ENCODE data around the gene DTX1. TPM values are rescaled to one million over a fixed set of nuclear protein-coding genes. Genes with fewer than 3 reads are reported as not detected.

The DTX1 gene
- polyA plus RNA-seq, 3 donors, result 12.2 to 14.5 (median 13.6) TPM

- no peak for DNase-seq
These were observed 13.2 kb downstream of the DTX1 start for GRCh38 chr12:113069751-113070116.

- no peak for DNase-seq
These were observed 13.8 kb downstream of the DTX1 start for GRCh38 chr12:113070117-113070906.

DNA sequence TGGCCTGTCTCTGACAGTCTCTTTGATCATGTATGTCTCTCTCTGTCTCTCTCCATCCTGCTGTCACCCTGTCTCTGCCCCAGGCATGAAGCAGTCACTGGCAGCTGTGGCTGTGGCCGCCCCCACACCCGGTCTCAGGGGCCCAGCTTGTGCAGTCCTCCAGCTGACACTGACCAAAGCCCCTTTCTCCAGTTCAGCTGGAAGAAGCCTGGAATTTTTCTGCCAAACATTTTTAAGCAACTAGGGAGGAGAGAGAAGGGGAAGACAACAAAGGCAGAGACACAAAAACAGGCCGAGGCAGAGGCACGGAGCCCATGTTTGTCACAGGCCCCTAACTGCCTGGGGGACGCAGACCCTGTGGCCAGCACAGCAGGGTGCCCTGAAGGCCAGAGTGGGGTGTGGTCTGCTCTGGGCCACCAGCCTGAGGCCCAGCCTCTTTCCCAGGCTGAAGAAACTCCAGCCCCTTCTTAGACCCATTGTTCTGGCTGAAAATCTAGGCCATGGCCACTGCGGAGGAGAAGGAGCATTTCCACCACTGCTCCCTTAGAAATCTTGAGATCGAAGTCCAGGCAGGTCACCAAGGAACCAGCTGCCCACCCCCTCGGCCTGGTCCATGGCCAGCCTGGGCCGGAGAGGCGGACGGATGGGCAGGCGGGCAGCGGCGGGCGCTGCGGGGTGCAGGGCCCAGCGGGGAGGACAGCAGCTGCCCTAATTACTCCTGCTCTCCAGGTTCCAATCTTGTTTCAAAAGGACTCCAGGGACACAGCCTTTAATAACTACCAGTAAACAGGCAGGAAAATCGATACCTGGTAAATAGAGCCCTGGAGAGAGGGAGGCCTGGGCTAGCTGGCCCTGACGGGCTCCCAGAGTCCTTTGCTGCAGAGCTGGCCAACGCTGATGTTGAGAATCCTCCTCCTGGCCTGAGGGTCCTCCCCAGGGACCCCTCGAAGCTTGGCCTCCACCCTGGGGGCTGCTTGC lies 14.9 kb downstream of the DTX1 start:
- DNase-seq, result no peak

- DNase-seq, result no peak
These were observed 15.6 kb downstream of the DTX1 start for GRCh38 chr12:113072136-113072535.

- no peak for DNase-seq
These were observed 17.1 kb downstream of the DTX1 start for GRCh38 chr12:113073586-113073985.

DNA sequence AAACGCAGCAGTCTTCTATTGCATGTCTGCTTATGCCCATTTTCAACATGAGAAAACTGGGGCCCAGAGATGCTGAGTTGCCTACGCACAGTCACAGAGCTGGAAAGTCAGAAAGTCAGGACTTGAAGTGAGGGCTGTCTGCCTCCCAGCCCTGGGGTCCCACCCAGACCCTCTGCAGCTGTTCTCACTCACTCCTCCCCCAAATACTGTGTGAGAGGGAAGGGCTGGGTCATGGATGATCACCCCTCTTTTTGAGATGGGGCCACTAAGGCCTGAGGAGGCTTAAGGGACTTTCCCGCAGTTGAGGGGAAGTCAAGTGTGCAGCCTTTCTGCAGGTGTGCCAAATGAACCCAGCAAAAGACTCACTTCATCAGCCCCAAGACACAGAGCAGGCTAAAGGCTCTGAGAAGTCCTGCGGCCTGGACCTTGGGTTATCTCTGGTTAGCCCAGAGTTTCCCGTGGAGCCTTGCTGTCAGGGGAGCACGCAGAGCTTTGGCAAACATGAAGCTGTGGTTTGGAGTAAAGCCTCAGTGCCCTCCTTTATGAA lies 18.7 kb downstream of the DTX1 start:
- no peak for DNase-seq

- no peak for DNase-seq
These were observed 20.7 kb downstream of the DTX1 start for GRCh38 chr12:113077057-113077858.

GRCh38 chr12:113077859-113078255 lies 21.3 kb downstream of the DTX1 start:
- no peak for DNase-seq

GRCh38 chr12:113081873-113082272 lies 25.3 kb downstream of the DTX1 start:
- no peak for DNase-seq

GRCh38 chr12:113082486-113083148 lies 26.1 kb downstream of the DTX1 start:
- no peak for DNase-seq

DNA sequence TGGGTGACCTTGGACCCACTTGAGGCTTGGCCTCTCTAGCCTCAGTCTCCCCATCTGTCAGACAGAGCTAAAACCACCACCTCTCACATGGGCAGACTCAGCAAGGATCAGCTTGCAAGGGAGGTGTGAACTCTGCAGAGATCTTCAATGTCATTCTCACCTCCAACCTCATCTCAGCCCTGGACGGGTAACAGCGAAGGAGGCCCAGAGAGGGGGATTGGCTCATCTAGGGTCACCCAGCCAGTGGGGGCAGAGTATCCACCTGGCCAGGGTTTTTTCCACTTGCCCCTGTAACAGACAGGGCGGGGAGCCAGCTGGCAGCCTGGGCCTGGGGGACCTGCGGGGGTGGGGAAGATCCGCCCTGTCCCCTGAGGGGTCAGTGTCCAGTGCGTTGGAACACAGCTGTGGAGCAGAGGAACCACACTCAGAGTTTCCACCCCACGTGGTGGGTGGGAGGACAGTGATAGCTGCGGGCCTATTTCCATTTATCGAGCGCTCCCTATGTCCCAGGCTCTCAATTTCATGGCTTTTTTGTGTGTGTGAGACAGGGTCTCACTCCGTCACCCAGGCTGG lies 27.4 kb downstream of the DTX1 start:
- no peak for DNase-seq

DNA sequence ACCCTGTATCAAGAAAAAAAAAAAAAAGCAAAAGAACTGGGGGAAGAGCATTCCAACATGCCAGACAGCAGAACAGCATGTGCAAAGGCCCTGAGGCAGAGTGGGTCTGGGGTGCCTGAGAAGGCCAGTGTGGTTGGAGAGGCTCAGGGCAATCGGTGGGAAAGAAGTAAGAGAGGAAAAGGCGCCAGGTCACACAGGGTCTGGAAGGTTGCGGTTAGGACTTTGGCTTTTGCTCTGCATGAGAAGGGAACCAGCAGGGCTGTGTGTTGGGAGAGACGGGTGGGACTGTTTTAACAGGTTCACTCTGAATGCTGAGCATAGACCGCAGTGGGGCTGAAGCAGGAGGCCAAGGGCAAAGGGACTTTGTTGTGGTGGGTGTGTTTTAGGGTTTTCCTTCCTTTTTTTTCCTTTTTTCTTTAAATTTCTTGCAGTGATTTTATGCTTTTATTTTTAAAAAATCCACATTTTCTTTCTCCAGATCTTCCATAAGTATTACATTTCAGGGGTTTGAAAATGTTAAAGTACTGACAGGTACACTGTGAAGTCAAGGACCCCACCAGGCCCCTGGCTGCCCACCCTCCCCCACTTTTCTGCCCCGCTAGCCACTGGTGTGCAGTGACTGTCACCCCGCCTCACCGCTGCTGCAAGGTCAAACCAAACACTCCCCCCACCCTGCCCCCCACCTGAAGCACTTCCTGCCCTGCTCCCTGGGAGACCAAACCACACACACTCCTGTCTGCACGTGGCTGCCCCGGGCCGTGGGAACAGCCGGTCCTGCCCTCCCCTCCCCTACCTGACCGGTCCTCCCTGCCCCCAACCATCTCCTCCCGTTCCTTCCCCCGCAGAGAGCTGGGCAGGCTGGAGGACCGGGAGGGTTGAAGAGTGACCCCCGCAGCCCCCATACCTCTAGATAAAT lies 30.0 kb downstream of the DTX1 start:
- DNase-seq, result no peak

GRCh38 chr12:113087193-113087592 lies 30.7 kb downstream of the DTX1 start:
- DNase-seq, result no peak

DNA sequence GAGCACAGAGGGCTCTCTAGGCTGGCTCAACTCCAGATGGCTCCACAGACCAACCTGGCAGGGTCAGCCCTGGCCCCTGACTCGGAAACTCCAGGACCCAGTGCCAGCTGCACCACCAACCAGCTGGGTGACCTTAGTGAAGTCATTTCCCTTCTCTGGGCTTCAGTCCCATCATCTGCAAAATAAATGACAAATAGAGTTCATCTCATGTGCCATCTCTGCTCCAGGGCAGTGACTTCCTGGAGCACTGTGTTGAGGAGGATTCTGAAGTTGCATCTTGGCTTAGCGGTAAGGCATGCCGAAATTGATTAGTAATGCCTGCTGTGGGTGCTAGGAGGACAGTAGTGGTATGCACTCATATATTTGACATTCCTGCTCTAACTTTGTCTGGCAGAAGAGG lies 31.5 kb downstream of the DTX1 start:
- DNase-seq, result no peak

- DNase-seq, result no peak
These were observed 32.6 kb downstream of the DTX1 start for GRCh38 chr12:113088971-113089756.

GRCh38 chr12:113089839-113090238 lies 33.3 kb downstream of the DTX1 start:
- DNase-seq, result no peak

- no peak for DNase-seq
These were observed 34.2 kb downstream of the DTX1 start for GRCh38 chr12:113090740-113091139.

DNA sequence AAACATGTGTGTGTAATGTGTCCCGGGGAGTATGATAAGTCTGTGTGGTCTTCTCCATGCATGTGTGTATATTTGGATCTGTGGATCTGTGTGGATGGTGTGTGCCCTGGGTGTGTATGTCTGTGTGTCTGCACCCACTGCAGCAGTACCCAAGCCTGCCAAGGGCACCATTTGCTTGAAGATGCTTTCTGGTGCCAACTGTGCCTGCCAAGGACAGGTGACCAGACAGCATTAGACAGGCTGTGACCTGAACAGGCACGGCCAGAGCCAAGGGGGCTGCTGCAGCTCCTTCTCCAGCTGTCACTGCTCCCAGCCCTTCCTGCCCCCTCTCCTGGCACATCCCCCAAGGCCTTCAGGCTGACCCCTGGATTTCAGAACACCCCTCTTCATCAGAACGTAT lies 35.0 kb downstream of the DTX1 start:
- no peak for DNase-seq
